ENCODE data around the gene CEP164. TPM values are rescaled to one million over a fixed set of nuclear protein-coding genes. Genes with fewer than 3 reads are reported as not detected.

CEP164 gene
- total RNA-seq: 10 to 100 TPM; 29.3 to 32.6 TPM

- Mint-ChIP-seq H3K4me3 (peak within 1 kb of the TSS; percentile 53), H3K27me3 (no peaks in the 10 kb centered on the region), H3K4me1 (ENCODE audit: low read depth) (peaks cover 5% of the 10 kb centered on the region), H3K9me3 (no peaks in the 10 kb centered on the region), H3K27ac (no peak within 1 kb of the TSS), H3K36me3 (peaks cover 3% of the 10 kb centered on the region)
- DNase-seq: peak; percentile 97
- intact Hi-C loops (cut with micrococcal nuclease): loop anchor here (1.0 kb wide), 1 partner anchor 95 kb away; the partner anchor contains the start of genes PCSK7 and RNF214
- ChIA-PET CTCF (interaction anchor here (0.6 to 2.3 kb wide), 6 partner anchors 29 to 657 kb away, joined by 3 to 14 read pairs (median 4); partner anchors contain the start of genes PCSK7 and RNF214), POLR2A (interaction anchor here (0.5 to 2.1 kb wide), 4 partner anchors 83 to 184 kb away, joined by 3 to 17 read pairs (median 3); partner anchors contain the start of genes PAFAH1B2 and PCSK7)
Observed at GRCh38 chr11:117327567-117328374, at the start of gene CEP164. Gene CEP164 (plus strand): TSS chr11:117327854. CDS start chr11:117338587, 10,733 bp downstream.

GRCh38 chr11:117278347-117278746 lies 49.3 kb upstream of the CEP164 start:
- H3K4me1 Mint-ChIP-seq (ENCODE audit: low read depth): peaks cover 53% of the 10 kb centered on the region
- POLR2A ChIA-PET: no interaction called here
- H3K36me3 Mint-ChIP-seq: peaks cover 30% of the 10 kb centered on the region
- peaks cover 3% of the 10 kb centered on the region for H3K9me3 Mint-ChIP-seq
- CTCF ChIA-PET: no interaction called here
- peak overlapping the region; percentile 50 for H3K27ac Mint-ChIP-seq
- intact Hi-C loops (cut with micrococcal nuclease): no loop called here
- no peaks in the 10 kb centered on the region for H3K27me3 Mint-ChIP-seq
- H3K4me3 Mint-ChIP-seq: no peak overlapping the region
- no peak for DNase-seq

GRCh38 chr11:117279711-117280376 lies 47.8 kb upstream of the CEP164 start:
- peaks cover 27% of the 10 kb centered on the region for H3K36me3 Mint-ChIP-seq
- intact Hi-C loops (cut with micrococcal nuclease): no loop called here
- CTCF ChIA-PET: interaction anchor here (1.0 kb wide), 1 partner anchor 49 kb away, joined by 3 read pairs; no protein-coding TSS in a partner anchor
- H3K9me3 Mint-ChIP-seq: no peaks in the 10 kb centered on the region
- no peaks in the 10 kb centered on the region for H3K27me3 Mint-ChIP-seq
- no peak for DNase-seq
- peaks cover 46% of the 10 kb centered on the region for H3K4me1 Mint-ChIP-seq (ENCODE audit: low read depth)
- H3K27ac Mint-ChIP-seq: peak overlapping the region; percentile 76
- POLR2A ChIA-PET: no interaction called here
- H3K4me3 Mint-ChIP-seq: no peak overlapping the region

GRCh38 chr11:117281159-117281558 lies 46.5 kb upstream of the CEP164 start:
- no peak overlapping the region for H3K4me3 Mint-ChIP-seq
- DNase-seq: no peak
- ChIA-PET CTCF (no interaction called here), POLR2A (no interaction called here)
- intact Hi-C loops (cut with micrococcal nuclease): no loop called here
- no peaks in the 10 kb centered on the region for H3K9me3 Mint-ChIP-seq
- peak overlapping the region; percentile 30 for H3K27ac Mint-ChIP-seq
- H3K36me3 Mint-ChIP-seq: peaks cover 33% of the 10 kb centered on the region
- H3K4me1 Mint-ChIP-seq (ENCODE audit: low read depth): peaks cover 35% of the 10 kb centered on the region
- no peaks in the 10 kb centered on the region for H3K27me3 Mint-ChIP-seq

GRCh38 chr11:117281869-117282268 lies 45.8 kb upstream of the CEP164 start:
- intact Hi-C loops (cut with micrococcal nuclease): no loop called here
- ChIA-PET POLR2A (interaction anchor here (1.4 kb wide), 1 partner anchor 10 kb away, joined by 4 read pairs; no protein-coding TSS in a partner anchor), CTCF (no interaction called here)
- no peaks in the 10 kb centered on the region for H3K27me3 Mint-ChIP-seq
- peaks cover 35% of the 10 kb centered on the region for H3K4me1 Mint-ChIP-seq (ENCODE audit: low read depth)
- H3K9me3 Mint-ChIP-seq: no peaks in the 10 kb centered on the region
- no peak overlapping the region for H3K27ac Mint-ChIP-seq
- peaks cover 37% of the 10 kb centered on the region for H3K36me3 Mint-ChIP-seq
- no peak overlapping the region for H3K4me3 Mint-ChIP-seq
- DNase-seq: no peak

GRCh38 chr11:117282956-117283355 lies 44.7 kb upstream of the CEP164 start:
- Mint-ChIP-seq H3K36me3 (peaks cover 37% of the 10 kb centered on the region), H3K9me3 (no peaks in the 10 kb centered on the region), H3K27me3 (no peaks in the 10 kb centered on the region), H3K4me3 (no peak overlapping the region), H3K27ac (no peak overlapping the region), H3K4me1 (ENCODE audit: low read depth) (peaks cover 36% of the 10 kb centered on the region)
- POLR2A ChIA-PET: interaction anchor here (0.6 to 1.4 kb wide), 3 partner anchors 11 to 464 kb away, joined by 3 to 4 read pairs (median 3); no protein-coding TSS in a partner anchor
- DNase-seq: no peak
- intact Hi-C loops (cut with micrococcal nuclease): no loop called here
- CTCF ChIA-PET: interaction anchor here (0.6 kb wide), 1 partner anchor 551 kb away, joined by 4 read pairs; no protein-coding TSS in a partner anchor

GRCh38 chr11:117284053-117284452 lies 43.6 kb upstream of the CEP164 start:
- Mint-ChIP-seq H3K4me1 (ENCODE audit: low read depth) (peaks cover 31% of the 10 kb centered on the region), H3K4me3 (no peak overlapping the region), H3K27ac (no peak overlapping the region), H3K9me3 (no peaks in the 10 kb centered on the region), H3K27me3 (no peaks in the 10 kb centered on the region), H3K36me3 (peaks cover 42% of the 10 kb centered on the region)
- POLR2A ChIA-PET: no interaction called here
- no peak for DNase-seq
- CTCF ChIA-PET: no interaction called here
- intact Hi-C loops (cut with micrococcal nuclease): no loop called here

- ChIA-PET CTCF (no interaction called here), POLR2A (no interaction called here)
- intact Hi-C loops (cut with micrococcal nuclease): no loop called here
- H3K36me3 Mint-ChIP-seq: peaks cover 31% of the 10 kb centered on the region
- H3K9me3 Mint-ChIP-seq: no peaks in the 10 kb centered on the region
- DNase-seq: no peak
- H3K4me3 Mint-ChIP-seq: no peak overlapping the region
- H3K4me1 Mint-ChIP-seq (ENCODE audit: low read depth): peaks cover 11% of the 10 kb centered on the region
- no peaks in the 10 kb centered on the region for H3K27me3 Mint-ChIP-seq
- no peak overlapping the region for H3K27ac Mint-ChIP-seq
Observed at GRCh38 chr11:117286588-117286987, 41.1 kb upstream of the CEP164 start.

GRCh38 chr11:117287668-117288067 lies 40.0 kb upstream of the CEP164 start:
- Mint-ChIP-seq H3K36me3 (peaks cover 25% of the 10 kb centered on the region), H3K9me3 (no peaks in the 10 kb centered on the region), H3K27ac (no peak overlapping the region), H3K27me3 (no peaks in the 10 kb centered on the region), H3K4me1 (ENCODE audit: low read depth) (peaks cover 3% of the 10 kb centered on the region), H3K4me3 (no peak overlapping the region)
- no peak for DNase-seq
- intact Hi-C loops (cut with micrococcal nuclease): no loop called here
- ChIA-PET POLR2A (no interaction called here), CTCF (no interaction called here)

- Mint-ChIP-seq H3K9me3 (no peaks in the 10 kb centered on the region), H3K4me1 (ENCODE audit: low read depth) (peaks cover 3% of the 10 kb centered on the region), H3K27ac (no peak overlapping the region), H3K27me3 (no peaks in the 10 kb centered on the region), H3K4me3 (no peak overlapping the region), H3K36me3 (peaks cover 16% of the 10 kb centered on the region)
- POLR2A ChIA-PET: no interaction called here
- no peak for DNase-seq
- CTCF ChIA-PET: no interaction called here
- intact Hi-C loops (cut with micrococcal nuclease): no loop called here
Observed at GRCh38 chr11:117289795-117290194, 37.9 kb upstream of the CEP164 start.

GRCh38 chr11:117290809-117291396 lies 36.8 kb upstream of the CEP164 start, which contains the start of gene BACE1-AS:
Gene BACE1-AS (plus strand): TSS chr11:117291346.
- Mint-ChIP-seq H3K4me1 (ENCODE audit: low read depth) (peaks cover 3% of the 10 kb centered on the region), H3K36me3 (peaks cover 10% of the 10 kb centered on the region), H3K27me3 (no peaks in the 10 kb centered on the region), H3K9me3 (no peaks in the 10 kb centered on the region), H3K4me3 (no peak within 1 kb of the TSS), H3K27ac (no peak within 1 kb of the TSS)
- intact Hi-C loops (cut with micrococcal nuclease): no loop called here
- DNase-seq: no peak
- POLR2A ChIA-PET: no interaction called here
- CTCF ChIA-PET: no interaction called here

- H3K4me1 Mint-ChIP-seq (ENCODE audit: low read depth): no peaks in the 10 kb centered on the region
- H3K4me3 Mint-ChIP-seq: no peak overlapping the region
- H3K9me3 Mint-ChIP-seq: no peaks in the 10 kb centered on the region
- intact Hi-C loops (cut with micrococcal nuclease): no loop called here
- no peak for DNase-seq
- CTCF ChIA-PET: no interaction called here
- H3K27me3 Mint-ChIP-seq: no peaks in the 10 kb centered on the region
- POLR2A ChIA-PET: no interaction called here
- no peak overlapping the region for H3K27ac Mint-ChIP-seq
- peaks cover 6% of the 10 kb centered on the region for H3K36me3 Mint-ChIP-seq
Observed at GRCh38 chr11:117292616-117293015, 35.0 kb upstream of the CEP164 start.

Data from activated CD4-positive, alpha-beta memory T cell treated with anti-CD3 and anti-CD28 coated beads for 36 hours (primary cell).